Caco-2 (cell line): ENCODE measurements around the gene SMCO4. TPM values are rescaled to one million over a fixed set of nuclear protein-coding genes. Genes with fewer than 3 reads are reported as not detected.

Experiments used
- BruUV-seq: library from RNA; stranded (reverse); fragments of 400-500 nt; replicated peaks from 2 replicates; lab custom pipeline; 2021; lab: Mats Ljungman, UMichigan
- CTCF ChIA-PET: fragments of 300-600 bp; sonication (Branson Sonifier 250); formaldehyde crosslinking; loops from one replicate; lab custom pipeline; 2022; ENCODE audit warnings: antibody characterized with exemption; lab: Charles Lee
- POLR2A ChIA-PET: fragments of 300-600 bp; sonication (Branson Sonifier 250); formaldehyde crosslinking; loops from one replicate; lab custom pipeline; 2022; ENCODE audit warnings: antibody characterized with exemption; lab: Charles Lee
- DNase-seq, 2 experiments: peaks; one replicate each; pipeline versions ENCODE4 v3.0.0 to v3.0.0-alpha.2; 2020 to 2022
- H3K27me3 ChIP-seq: replicated peaks from 2 replicates; pipeline ENCODE4 v1.6.0; 2011; ENCODE audit warnings: low read length; ENCODE audit not compliant: control insufficient read depth, insufficient read depth
- H3K36me3 ChIP-seq: 2 replicates; pipeline ENCODE4 v1.5.1; 2011; ENCODE audit warnings: low read length; ENCODE audit not compliant: control insufficient read depth, insufficient read depth
- H3K4me1 ChIP-seq: fragments of 250-450 bp; sonication (Bioruptor Pico); 2 replicates; pipeline ENCODE4 v1.5.1; 2020; ENCODE audit warnings: mild to moderate bottlenecking
- H3K4me3 ChIP-seq: 2 replicates; pipeline ENCODE4 v1.5.1; 2011; ENCODE audit warnings: low read depth, mild to moderate bottlenecking, control low read depth, low read length
- H3K9me3 ChIP-seq: fragments of 250-450 bp; sonication (Bioruptor Pico); 2 replicates; pipeline ENCODE4 v1.5.1; 2020; ENCODE audit warnings: mild to moderate bottlenecking, moderate library complexity
- H3K27ac Mint-ChIP-seq: one replicate; pipeline ENCODE4 v1.8.0; 2022; ENCODE audit warnings: mixed read lengths; ENCODE audit not compliant: unreplicated experiment
- H3K27me3 Mint-ChIP-seq: one replicate; pipeline ENCODE4 v1.8.0; 2022; ENCODE audit warnings: mixed read lengths; ENCODE audit not compliant: insufficient read depth, unreplicated experiment
- H3K36me3 Mint-ChIP-seq: one replicate; pipeline ENCODE4 v1.8.0; 2022; ENCODE audit warnings: mild to moderate bottlenecking, mixed read lengths; ENCODE audit not compliant: insufficient read depth, unreplicated experiment
- H3K4me1 Mint-ChIP-seq: one replicate; pipeline ENCODE4 v1.8.0; 2022; ENCODE audit warnings: low read depth, mixed read lengths; ENCODE audit not compliant: unreplicated experiment
- H3K4me3 Mint-ChIP-seq: one replicate; pipeline ENCODE4 v1.8.0; 2022; ENCODE audit warnings: mild to moderate bottlenecking, moderate library complexity, mixed read lengths; ENCODE audit not compliant: unreplicated experiment
- H3K9me3 Mint-ChIP-seq: one replicate; pipeline ENCODE4 v1.8.0; 2022; ENCODE audit warnings: mixed read lengths; ENCODE audit not compliant: unreplicated experiment
- intact Hi-C: fragments of 100-400 bp; cut with micrococcal nuclease; formaldehyde crosslinking; loops from one replicate; pipeline ENCODE4 v1.10.0; 2022; ENCODE audit not compliant: unreplicated experiment
- total RNA-seq: library from RNA; stranded (reverse); gene quantifications from 2 replicates; pipeline ENCODE4 v1.2.3, GENCODE V29; 2022
- TF ChIP-seq, protein P1 (sequence below), 2 experiments: fragments of 200-600 bp in 1 of 2; IDR thresholded peaks; 1 replicate in 1 of 2; 2 replicates in 1 of 2; pipeline versions ENCODE4 v1.5.1 to v1.8.0; 2011 to 2022; ENCODE audit warnings: antibody characterized with exemption in 1 of 2, control low read depth in 1 of 2, inconsistent platforms in 1 of 2, low read depth in 1 of 2, low read length in 1 of 2, mild to moderate bottlenecking in 1 of 2, moderate library complexity in 1 of 2; ENCODE audit not compliant: insufficient read depth in 1 of 2, severe bottlenecking in 1 of 2, unreplicated experiment in 1 of 2

SMCO4 gene
- total RNA-seq, 1 experiment from 2014 or later: 46.3 TPM

DNA sequence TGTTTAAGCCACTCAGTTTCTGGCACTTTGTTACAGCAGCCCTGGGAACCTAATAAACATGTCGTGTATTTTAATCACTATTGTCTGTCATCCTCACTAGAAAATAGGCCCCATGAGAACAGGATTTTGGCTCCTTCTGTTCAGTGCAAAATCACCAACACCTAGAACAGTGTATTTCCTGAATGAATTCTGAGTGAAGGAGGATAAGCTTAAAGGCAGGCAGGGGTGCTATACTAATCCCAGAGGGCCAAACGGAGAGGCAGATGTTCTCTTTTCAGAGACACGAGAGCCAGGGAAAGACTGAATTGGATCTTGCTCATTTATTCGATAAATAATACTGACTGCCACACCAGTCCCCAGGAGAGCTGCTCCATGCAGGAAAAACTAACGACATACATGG, 10.4 kb downstream of the SMCO4 start:
- ChIA-PET CTCF (no interaction called here), POLR2A (no interaction called here)
- Histone ChIP-seq H3K9me3 (no peaks in the 10 kb centered on the region), H3K4me3 (no peak overlapping the region), H3K4me1 (0 out of 2 replicates have a peak, but pooled peaks cover 13% of the 10 kb centered on the region), H3K27me3 (no peaks in the 10 kb centered on the region), H3K36me3 (no peaks in the 10 kb centered on the region)
- no TSS peak for BruUV-seq
- no peaks in the 10 kb centered on the region for H3K36me3 Mint-ChIP-seq
- H3K4me1 Mint-ChIP-seq: peaks cover 21% of the 10 kb centered on the region
- no peaks in the 10 kb centered on the region for H3K9me3 Mint-ChIP-seq
- no peak overlapping the region for H3K4me3 Mint-ChIP-seq
- H3K27me3 Mint-ChIP-seq: no peaks in the 10 kb centered on the region
- intact Hi-C loops: no loop called here
- TF ChIP-seq, protein P1, sequence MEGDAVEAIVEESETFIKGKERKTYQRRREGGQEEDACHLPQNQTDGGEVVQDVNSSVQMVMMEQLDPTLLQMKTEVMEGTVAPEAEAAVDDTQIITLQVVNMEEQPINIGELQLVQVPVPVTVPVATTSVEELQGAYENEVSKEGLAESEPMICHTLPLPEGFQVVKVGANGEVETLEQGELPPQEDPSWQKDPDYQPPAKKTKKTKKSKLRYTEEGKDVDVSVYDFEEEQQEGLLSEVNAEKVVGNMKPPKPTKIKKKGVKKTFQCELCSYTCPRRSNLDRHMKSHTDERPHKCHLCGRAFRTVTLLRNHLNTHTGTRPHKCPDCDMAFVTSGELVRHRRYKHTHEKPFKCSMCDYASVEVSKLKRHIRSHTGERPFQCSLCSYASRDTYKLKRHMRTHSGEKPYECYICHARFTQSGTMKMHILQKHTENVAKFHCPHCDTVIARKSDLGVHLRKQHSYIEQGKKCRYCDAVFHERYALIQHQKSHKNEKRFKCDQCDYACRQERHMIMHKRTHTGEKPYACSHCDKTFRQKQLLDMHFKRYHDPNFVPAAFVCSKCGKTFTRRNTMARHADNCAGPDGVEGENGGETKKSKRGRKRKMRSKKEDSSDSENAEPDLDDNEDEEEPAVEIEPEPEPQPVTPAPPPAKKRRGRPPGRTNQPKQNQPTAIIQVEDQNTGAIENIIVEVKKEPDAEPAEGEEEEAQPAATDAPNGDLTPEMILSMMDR (IDR thresholded peaks at IDR 0.05; ENCODE audit: insufficient read depth in 1 of 2, low read depth in 1 of 2, low read length in 1 of 2, severe bottlenecking in 1 of 2, unreplicated experiment in 1 of 2): no peak
- DNase-seq: no peak
- no peak overlapping the region for H3K27ac Mint-ChIP-seq

DNA sequence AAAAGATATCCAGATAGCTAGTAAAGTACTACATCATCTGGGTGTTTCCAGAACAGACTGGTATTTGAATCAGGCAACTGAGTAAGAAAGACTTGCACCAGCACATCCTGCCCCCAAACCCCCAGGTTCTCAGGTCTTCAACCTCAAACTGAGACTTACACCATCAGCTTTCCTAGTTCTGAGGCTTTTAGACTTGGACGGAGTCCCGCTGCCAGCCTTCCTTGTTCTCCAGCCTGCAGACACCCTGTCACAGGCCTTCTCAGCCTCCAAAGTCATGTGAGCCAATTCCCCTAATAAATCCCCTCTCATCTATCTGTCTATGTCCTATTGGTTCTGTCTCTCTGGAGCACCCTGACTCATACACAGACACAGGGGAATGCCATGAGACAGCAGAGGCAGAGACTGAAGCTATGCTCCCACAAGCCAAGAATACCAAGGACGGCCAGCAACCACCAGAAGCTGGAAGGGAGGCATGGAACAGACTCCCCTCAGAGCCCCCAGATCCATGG, 10.9 kb downstream of the SMCO4 start:
- peaks cover 21% of the 10 kb centered on the region for H3K4me1 Mint-ChIP-seq
- H3K4me3 Mint-ChIP-seq: no peak overlapping the region
- H3K36me3 ChIP-seq: no peaks in the 10 kb centered on the region
- no peaks in the 10 kb centered on the region for H3K9me3 ChIP-seq
- no peaks in the 10 kb centered on the region for H3K27me3 Mint-ChIP-seq
- CTCF ChIA-PET: interaction anchor here (0.6 kb wide), 1 partner anchor 54 kb away, joined by 3 read pairs; no protein-coding TSS in a partner anchor
- intact Hi-C loops: no loop called here
- no peak for DNase-seq
- POLR2A ChIA-PET: no interaction called here
- no peaks in the 10 kb centered on the region for H3K27me3 ChIP-seq
- 0 out of 2 replicates have a peak, but pooled peaks cover 13% of the 10 kb centered on the region for H3K4me1 ChIP-seq
- BruUV-seq: no TSS peak
- H3K27ac Mint-ChIP-seq: no peak overlapping the region
- no peaks in the 10 kb centered on the region for H3K36me3 Mint-ChIP-seq
- no peak overlapping the region for H3K4me3 ChIP-seq
- no peaks in the 10 kb centered on the region for H3K9me3 Mint-ChIP-seq
- TF ChIP-seq, protein P1 (IDR thresholded peaks at IDR 0.05; ENCODE audit: insufficient read depth in 1 of 2, low read depth in 1 of 2, low read length in 1 of 2, severe bottlenecking in 1 of 2, unreplicated experiment in 1 of 2): no peak

DNA sequence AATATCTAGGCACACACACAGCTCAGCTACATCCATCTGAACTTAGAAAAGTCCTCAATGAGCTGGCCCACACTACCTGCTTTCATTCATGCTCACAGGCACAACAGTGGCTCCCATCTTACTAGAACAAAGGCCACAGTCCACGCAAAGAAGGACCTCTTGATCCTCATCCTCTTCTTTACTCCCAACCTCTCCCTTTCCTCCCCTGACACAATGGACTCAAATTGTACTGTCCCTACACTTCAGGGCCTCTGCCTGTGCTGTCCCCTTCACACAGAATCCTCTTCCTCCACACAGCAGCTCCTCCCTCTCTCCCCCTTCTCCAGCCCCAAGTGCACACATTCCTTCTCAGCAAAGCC, 12.7 kb downstream of the SMCO4 start:
- ChIA-PET POLR2A (no interaction called here), CTCF (interaction anchor here (1.0 kb wide), 1 partner anchor 15 kb away, joined by 3 read pairs; no protein-coding TSS in a partner anchor)
- Mint-ChIP-seq H3K9me3 (no peaks in the 10 kb centered on the region), H3K36me3 (no peaks in the 10 kb centered on the region), H3K27ac (peak overlapping the region; percentile 5), H3K27me3 (no peaks in the 10 kb centered on the region), H3K4me1 (peaks cover 33% of the 10 kb centered on the region), H3K4me3 (no peak overlapping the region)
- H3K36me3 ChIP-seq: no peaks in the 10 kb centered on the region
- no peaks in the 10 kb centered on the region for H3K27me3 ChIP-seq
- no peaks in the 10 kb centered on the region for H3K9me3 ChIP-seq
- TF ChIP-seq, protein P1 (IDR thresholded peaks at IDR 0.05; ENCODE audit: insufficient read depth in 1 of 2, low read depth in 1 of 2, low read length in 1 of 2, severe bottlenecking in 1 of 2, unreplicated experiment in 1 of 2): no peak
- H3K4me3 ChIP-seq: no peak overlapping the region
- no TSS peak for BruUV-seq
- 0 out of 2 replicates have a peak, but pooled peaks cover 16% of the 10 kb centered on the region for H3K4me1 ChIP-seq
- no peak for DNase-seq
- intact Hi-C loops: no loop called here
